NCI-H1105 treated with DMSO at 0.1 percent for 48 hours (cell line): ENCODE data around the gene TOPORS.
"Not testable (repeated sequence)": the region's sequence is repeated elsewhere in the genome, so short reads cannot be mapped to it uniquely, and the experiment has no call there.

ENCODE experiments used
- DNase-seq: peaks from one replicate; lab custom pipeline; 2025; lab: John Stamatoyannopoulos, UW

TOPORS gene

DNA sequence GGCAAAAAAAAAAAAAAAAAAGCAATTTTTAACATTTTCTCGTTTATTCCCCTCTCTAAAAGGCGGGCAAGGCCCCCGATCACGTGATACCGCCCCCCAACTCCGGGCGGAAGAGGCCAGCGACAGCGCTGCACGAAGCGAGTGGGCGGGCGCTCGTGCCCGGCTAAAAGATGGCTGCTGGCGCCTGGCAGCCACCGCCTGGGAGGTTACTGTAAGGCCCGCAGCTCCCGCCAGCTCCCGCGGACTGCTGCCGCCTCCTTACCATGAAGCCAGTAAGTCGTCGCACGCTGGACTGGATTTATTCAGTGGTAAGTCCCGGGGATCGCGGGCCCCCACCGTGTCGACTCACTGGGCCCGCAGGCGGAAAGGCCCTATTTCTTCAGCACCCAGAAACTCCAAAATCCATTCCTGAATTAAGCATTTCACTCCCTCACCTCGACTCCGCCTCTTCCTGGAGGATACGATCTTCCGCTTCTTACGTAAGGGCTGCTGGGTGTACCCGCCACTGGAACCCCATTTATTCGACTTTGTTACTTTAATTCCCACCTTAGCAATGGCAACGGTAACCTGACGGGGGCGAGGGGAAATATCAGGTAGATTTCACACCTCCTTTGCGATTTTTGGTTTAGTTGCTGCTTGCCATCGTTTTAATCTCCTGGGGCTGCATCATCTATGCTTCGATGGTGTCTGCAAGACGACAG lies at the start of gene TOPORS, which contains the start of gene SMIM27:
TOPORS (minus strand) TSS at position 415 of the 701 bp plus-strand sequence; CDS start at position 265, 150 bp downstream.
SMIM27 (plus strand) TSS at position 156 of the 701 bp plus-strand sequence; CDS start at position 264, 108 bp downstream.
- peak; percentile 95 for DNase-seq

- DNase-seq, result not testable (repeated sequence)
Observed at GRCh38 chr9:32599021-32599420, 46.6 kb upstream of the TOPORS start.

- no peak for DNase-seq
Observed at GRCh38 chr9:32596936-32597335, 44.5 kb upstream of the TOPORS start.

DNA sequence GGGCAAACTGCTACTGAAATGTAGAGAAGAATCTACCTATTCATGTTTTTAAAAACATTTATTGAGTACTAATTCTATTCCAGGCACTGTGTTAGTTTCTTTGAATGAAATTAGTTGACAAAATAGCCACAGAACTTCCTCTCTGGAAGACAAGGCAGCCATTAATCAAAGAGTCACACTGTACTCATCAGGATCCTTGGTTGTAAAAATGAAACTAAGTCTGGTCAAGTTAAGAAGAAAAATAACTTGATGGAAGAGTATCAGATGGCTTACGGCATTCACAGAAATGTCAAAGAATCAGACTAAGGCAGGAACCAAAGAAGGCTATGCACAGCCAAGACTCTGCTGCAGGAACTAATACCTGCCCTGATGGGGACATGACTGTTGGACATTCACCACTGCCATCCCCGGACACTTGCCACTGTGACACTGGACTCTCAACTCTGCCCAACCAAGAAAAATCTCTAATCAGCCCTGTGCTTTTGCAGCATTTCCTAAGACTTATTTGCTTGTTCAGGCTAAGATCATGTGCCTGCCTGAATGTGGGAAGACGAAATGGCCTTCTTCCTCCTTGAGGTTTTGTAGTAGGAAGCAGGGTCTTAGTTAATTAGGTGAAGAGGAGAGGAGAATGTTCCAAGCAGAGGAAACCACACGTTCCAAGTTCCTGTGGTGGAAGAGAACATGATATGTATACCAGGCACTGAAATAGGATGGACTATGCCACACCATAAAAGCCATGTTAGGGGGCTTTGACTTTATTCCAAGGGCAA lies 43.9 kb upstream of the TOPORS start:
- DNase-seq, result no peak

DNA sequence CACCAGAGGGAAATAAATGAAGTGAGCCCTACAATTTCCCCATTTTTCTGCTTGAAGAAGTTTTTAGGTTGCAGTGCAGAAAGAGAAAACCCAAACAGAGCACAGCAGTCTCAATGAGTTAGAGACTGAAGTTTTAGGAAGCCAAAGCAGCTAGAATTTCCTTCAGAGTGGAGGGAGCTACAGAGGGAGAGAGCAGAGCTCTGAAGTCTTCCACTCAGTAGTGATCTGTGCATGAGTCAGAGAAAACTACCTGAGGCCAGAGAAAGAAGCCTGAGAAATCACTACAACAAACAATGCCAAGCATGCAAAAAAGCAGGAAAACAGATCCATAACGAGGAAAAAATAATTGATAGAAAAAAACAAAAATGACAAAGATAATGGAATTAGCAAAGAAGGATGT lies 38.5 kb upstream of the TOPORS start:
- DNase-seq, result no peak

- no peak for DNase-seq
Observed at GRCh38 chr9:32590476-32590875, 38.1 kb upstream of the TOPORS start.

- peak; percentile 43 for DNase-seq
Observed at GRCh38 chr9:32589083-32589723, 36.8 kb upstream of the TOPORS start.

DNA sequence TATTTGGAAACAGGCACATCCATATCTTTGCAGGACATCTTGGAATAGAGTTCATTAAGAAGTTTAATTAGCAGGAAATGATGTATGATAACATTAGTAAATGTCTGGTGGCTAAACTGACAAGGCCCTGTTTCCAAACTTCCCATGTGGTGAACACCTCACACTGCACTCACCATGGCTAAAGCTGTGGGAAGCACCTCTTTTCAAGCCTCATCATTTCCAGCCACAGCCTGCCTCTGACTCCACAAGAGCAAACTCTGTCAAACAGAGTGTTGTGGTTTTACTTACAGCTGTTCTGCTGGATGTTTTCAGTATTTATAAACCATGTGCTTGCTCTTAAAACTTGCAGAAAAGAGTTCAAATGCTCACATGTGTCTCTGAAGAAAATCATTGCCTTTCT lies 35.5 kb upstream of the TOPORS start:
- no peak for DNase-seq

GRCh38 chr9:32584784-32585183 lies 32.4 kb upstream of the TOPORS start:
- DNase-seq, result no peak

- peak; percentile 63 for DNase-seq
Observed at GRCh38 chr9:32581512-32582143, 29.2 kb upstream of the TOPORS start.

DNA sequence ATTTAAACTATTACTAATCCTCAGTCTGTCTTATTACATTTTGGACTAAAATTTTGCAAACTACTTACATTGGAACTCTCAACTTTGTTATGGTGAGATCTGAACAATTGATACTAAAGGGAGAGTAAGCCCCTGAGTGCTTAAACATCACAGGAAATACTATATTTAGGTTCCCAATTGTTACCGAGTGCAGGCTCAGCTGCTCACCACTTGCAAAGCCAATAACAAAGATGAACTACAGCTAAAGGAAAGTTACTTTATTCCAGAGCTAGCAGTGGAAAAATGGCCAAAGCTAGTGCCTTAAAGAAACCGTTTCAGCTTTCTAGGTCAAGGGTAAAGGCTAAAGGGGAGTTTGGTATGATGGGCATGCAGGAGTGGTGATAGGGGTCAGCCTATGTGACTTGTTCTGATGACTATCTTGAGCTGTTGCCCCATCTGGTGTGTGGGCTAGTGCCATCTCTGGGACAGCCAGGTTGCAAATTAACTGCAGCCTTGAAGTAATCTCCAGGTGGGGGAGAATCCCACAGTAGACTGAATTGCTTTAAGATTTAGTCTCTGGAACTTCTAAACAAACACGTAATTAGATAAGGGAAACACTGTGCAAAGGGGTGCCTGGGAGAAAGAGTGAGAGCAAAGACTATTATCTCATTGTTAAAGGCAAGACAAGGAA lies 28.4 kb upstream of the TOPORS start:
- DNase-seq, result no peak

DNA sequence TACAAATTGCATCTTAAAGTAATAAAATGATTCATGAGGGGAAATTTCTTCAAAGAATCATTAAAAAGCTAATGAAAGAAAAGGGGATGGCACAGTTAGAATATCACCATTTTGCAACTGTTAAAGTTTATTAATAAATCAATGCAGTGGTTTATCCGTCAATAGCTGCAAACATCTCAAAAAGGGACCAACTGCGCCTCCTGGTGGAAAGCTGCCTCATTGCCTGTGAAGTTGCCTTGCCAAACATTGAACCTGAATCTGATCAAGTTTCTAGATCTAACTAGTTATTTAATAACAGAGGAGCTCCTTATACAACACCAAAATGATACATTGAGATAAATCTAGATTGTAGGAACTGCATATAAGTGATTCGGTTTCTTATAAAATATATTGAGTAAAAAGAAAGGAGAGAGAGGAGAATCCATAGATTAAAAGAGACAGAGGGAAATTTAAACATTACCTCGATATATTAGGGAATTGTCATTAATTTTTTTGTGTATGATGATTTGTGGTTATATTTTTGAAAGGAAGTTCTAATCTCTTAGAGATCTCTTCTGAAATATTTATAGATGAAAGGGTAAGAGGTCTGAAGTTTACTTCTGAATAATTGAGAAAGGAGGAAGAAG lies 27.4 kb upstream of the TOPORS start:
- peak; percentile 49 for DNase-seq

DNA sequence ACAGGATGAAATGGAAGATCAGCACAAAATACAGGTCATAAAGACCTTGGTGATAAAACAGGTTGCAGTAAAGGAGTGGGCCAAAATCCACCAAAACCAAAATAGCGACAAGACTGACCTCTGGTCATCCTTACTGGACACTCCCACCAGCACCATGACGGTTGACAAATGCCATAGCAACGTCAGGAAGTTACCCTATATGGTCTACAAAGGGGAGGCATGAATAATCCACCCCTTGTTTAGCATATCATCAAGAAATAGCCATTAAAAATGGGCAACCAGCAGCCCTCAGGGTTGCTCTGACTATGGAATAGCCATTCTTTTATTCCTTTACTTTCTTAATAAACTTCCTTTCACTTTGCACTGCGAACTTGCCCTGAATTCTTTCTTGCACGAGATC lies 26.6 kb upstream of the TOPORS start:
- DNase-seq, result no peak

- no peak for DNase-seq
Observed at GRCh38 chr9:32577316-32577715, 24.9 kb upstream of the TOPORS start.

DNA sequence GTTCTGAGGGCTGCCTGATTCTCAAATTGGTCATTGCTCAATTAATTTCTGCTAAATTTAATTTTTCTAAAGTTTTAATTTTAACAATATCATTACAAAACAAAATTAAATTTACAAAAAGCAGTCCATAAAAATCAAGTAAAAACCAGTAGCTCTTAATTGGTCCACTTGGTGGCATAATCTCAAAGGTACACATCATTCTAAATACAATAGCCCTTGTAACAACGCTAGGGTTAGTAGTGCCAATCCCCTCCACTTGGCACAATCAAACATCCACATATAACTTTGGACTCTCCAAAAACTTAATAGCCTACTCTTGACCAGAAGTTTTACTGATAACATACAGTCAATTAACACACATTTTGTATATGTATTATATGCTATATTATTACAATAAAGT lies 22.5 kb upstream of the TOPORS start:
- no peak for DNase-seq

DNA sequence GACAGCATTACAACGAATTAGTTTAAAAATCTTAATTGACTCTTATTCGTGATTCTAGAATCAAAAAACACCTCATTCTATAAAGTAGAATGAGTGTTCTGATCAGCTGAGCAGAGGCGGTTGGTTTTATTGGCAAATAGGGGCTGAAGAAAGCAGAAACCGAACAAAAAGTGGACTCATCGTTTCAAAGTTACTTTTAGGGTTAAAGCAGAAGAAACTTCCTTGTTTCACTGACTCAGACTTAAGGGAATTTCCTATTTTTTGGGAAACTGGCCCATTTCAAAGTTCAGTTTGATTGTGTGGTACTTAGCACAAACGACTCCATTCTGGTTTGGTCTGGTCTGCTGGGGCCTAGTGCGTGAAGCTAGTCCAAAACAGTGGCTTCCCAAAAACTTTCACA lies 21.4 kb upstream of the TOPORS start:
- no peak for DNase-seq

- DNase-seq, result peak; percentile 94
Observed at GRCh38 chr9:32572900-32573523, 20.6 kb upstream of the TOPORS start, which contains the start of gene NDUFB6. NDUFB6 (minus strand) TSS chr9:32573159; CDS start chr9:32573060, 99 bp downstream.

DNA sequence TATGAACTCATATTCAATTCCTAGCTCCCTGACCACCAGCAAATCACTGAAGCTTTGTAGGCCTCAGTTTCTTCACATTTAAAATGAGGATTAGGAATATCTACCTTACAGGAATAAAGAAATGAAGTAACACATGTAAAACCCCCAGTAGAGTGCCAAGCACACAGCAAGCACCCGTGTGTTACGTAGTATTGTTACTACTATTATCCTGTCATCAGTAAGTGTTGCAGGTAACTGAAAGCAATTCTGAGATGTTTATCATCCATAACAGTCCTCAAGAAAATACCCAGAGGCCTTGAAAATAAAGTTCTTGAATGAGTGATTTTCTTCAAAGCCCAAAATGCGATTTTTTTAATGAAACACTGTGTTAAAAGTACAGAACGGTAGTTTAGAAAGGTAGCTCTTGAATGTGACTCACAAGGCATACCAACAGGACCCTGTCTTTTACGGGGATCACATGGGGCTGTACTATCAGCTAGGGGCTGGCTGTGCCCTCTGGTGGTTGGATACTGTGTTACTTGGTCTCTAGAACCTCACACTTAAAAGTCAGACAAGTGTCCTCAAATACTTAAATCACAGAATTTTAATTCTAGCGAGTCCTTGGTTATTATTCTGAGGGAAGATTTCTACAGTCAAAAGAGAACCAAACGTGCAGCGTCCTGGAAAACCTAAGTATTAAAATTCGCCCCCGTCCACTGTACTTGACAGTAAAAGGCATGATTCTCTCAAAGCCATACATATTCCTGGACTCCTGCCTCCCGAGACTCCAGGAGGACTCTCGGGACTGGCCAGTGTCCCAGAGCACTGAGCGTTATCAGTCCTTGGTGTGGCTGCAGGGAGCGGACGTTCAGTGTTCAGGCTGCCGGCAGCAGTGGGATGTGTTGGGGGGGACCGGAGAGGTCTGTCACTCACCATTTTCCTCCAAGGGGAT lies 19.8 kb upstream of the TOPORS start:
- peak; percentile 53 for DNase-seq

GRCh38 chr9:32570262-32570661 lies 17.9 kb upstream of the TOPORS start:
- no peak for DNase-seq

GRCh38 chr9:32566770-32567169 lies 14.4 kb upstream of the TOPORS start:
- no peak for DNase-seq
